Natural killer cell (primary cell): ENCODE data around the gene TRIM52. TPM values are rescaled to one million over a fixed set of nuclear protein-coding genes. Genes with fewer than 3 reads are reported as not detected.

Experiments used
- ATAC-seq, 3 donors: fragments of 150-1000 bp in 2 of 3; fragments of 200-7000 bp in 1 of 3; cut with Tn5 transposase; 1 replicate in 1 of 3; 2 replicates in 2 of 3; pipeline ENCODE4 v1.10.0; 2021; ENCODE audit warnings: mild to moderate bottlenecking in 2 of 3, moderate library complexity in 2 of 3
- DNase-seq, 2 donors: peaks; one replicate each; pipeline versions ENCODE4 v3.0.0 to v3.0.0-alpha.2; 2013 to 2021; ENCODE audit warnings: mixed read lengths in 1 of 2
- H3K27ac ChIP-seq: one replicate; pipeline ENCODE4 v1.5.1; 2013; ENCODE audit warnings: mild to moderate bottlenecking, low read length
- H3K27me3 ChIP-seq: one replicate; pipeline ENCODE4 v1.6.1; 2013; ENCODE audit warnings: low read length; ENCODE audit not compliant: control insufficient read depth, insufficient read depth
- H3K36me3 ChIP-seq: one replicate; pipeline ENCODE4 v1.6.1; 2013; ENCODE audit warnings: low read length; ENCODE audit not compliant: control insufficient read depth, insufficient read depth
- H3K4me1 ChIP-seq: one replicate; pipeline ENCODE4 v1.6.1; 2013; ENCODE audit warnings: low read length; ENCODE audit not compliant: control insufficient read depth, insufficient read depth
- H3K4me3 ChIP-seq: one replicate; pipeline ENCODE4 v1.5.1; 2013; ENCODE audit warnings: low read length
- H3K9me3 ChIP-seq: one replicate; pipeline ENCODE4 v1.6.1; 2013; ENCODE audit warnings: low read length; ENCODE audit not compliant: control insufficient read depth, insufficient read depth
- H3K27ac Mint-ChIP-seq, 2 donors: one replicate each; pipeline ENCODE4 v1.8.0; 2022; ENCODE audit warnings: mild to moderate bottlenecking in 2 of 2, mixed read lengths in 2 of 2, moderate library complexity in 1 of 2
- H3K27me3 Mint-ChIP-seq, 2 donors: one replicate each; pipeline ENCODE4 v1.8.0; 2022; ENCODE audit warnings: low read depth in 2 of 2, mixed read lengths in 2 of 2
- H3K36me3 Mint-ChIP-seq: one replicate; pipeline ENCODE4 v1.8.0; 2022; ENCODE audit warnings: mixed read lengths
- H3K4me1 Mint-ChIP-seq, 2 donors: one replicate each; pipeline ENCODE4 v1.8.0; 2022; ENCODE audit warnings: mixed read lengths in 2 of 2
- H3K4me3 Mint-ChIP-seq: one replicate; pipeline ENCODE4 v1.8.0; 2022; ENCODE audit warnings: mild to moderate bottlenecking, moderate library complexity, mixed read lengths
- H3K9me3 Mint-ChIP-seq, 2 donors: one replicate each; pipeline ENCODE4 v1.8.0; 2022; ENCODE audit warnings: mixed read lengths in 2 of 2
- WGBS: methylation state at CpG from one replicate; pipeline ENCODE4 v1.1.7; 2013; ENCODE audit warnings: missing lambda C conversion rate; ENCODE audit not compliant: insufficient coverage; 5-methylcytosine and 5-hydroxymethylcytosine counted together
- intact Hi-C: fragments of 100-400 bp; cut with micrococcal nuclease; formaldehyde crosslinking; loops from one replicate; pipeline ENCODE4 v1.14.2; 2022
- total RNA-seq, 4 donors: library from RNA; stranded (reverse); fragments of 120-200 nt in 1 of 4; gene quantifications; one replicate each; pipeline versions ENCODE4 v1.2.3 to v1.2.4, GENCODE V29; 2013 to 2022
- TF ChIP-seq, protein P1 (sequence below): fragments of 200-600 bp; IDR thresholded peaks from one replicate; pipeline ENCODE4 v1.8.0; 2022; ENCODE audit warnings: antibody characterized with exemption

The TRIM52 gene
- total RNA-seq, 3 donors from 2014 or later (not counting 1 experiment from before 2014, with no cell fraction given): 43.4 to 60.0 (median 44.4) TPM

- peaks cover 9% of the 10 kb centered on the region for H3K36me3 ChIP-seq
- no peaks in the 10 kb centered on the region for H3K9me3 ChIP-seq
- intact Hi-C loops: no loop called here
- 0% methylated on average over 54 of the region's 55 CpGs for WGBS
- H3K4me1 ChIP-seq: peaks cover 55% of the 10 kb centered on the region
- peak overlapping the region; percentile 83 for H3K4me3 ChIP-seq
- no peaks in the 10 kb centered on the region for H3K27me3 Mint-ChIP-seq
- DNase-seq (peak; percentile 47 to 83), ATAC-seq (peak; percentile 17 to 43 (median 19))
- H3K9me3 Mint-ChIP-seq: no peaks in the 10 kb centered on the region
- H3K27me3 ChIP-seq: no peaks in the 10 kb centered on the region
- peak overlapping the region; percentile 97 for H3K4me3 Mint-ChIP-seq
- H3K27ac Mint-ChIP-seq: peak overlapping the region; percentile 98 to 99
- peak overlapping the region; percentile 88 for H3K27ac ChIP-seq
- TF ChIP-seq, protein P1, sequence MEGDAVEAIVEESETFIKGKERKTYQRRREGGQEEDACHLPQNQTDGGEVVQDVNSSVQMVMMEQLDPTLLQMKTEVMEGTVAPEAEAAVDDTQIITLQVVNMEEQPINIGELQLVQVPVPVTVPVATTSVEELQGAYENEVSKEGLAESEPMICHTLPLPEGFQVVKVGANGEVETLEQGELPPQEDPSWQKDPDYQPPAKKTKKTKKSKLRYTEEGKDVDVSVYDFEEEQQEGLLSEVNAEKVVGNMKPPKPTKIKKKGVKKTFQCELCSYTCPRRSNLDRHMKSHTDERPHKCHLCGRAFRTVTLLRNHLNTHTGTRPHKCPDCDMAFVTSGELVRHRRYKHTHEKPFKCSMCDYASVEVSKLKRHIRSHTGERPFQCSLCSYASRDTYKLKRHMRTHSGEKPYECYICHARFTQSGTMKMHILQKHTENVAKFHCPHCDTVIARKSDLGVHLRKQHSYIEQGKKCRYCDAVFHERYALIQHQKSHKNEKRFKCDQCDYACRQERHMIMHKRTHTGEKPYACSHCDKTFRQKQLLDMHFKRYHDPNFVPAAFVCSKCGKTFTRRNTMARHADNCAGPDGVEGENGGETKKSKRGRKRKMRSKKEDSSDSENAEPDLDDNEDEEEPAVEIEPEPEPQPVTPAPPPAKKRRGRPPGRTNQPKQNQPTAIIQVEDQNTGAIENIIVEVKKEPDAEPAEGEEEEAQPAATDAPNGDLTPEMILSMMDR: no peak
- H3K4me1 Mint-ChIP-seq: peaks cover 65 to 90% of the 10 kb centered on the region in 2 donors
- no peaks in the 10 kb centered on the region for H3K36me3 Mint-ChIP-seq
These were observed 14.5 kb downstream of the TRIM52 start for GRCh38 chr5:181246276-181247049.

- H3K4me3 Mint-ChIP-seq: peak overlapping the region; percentile 97
- peaks cover 61% of the 10 kb centered on the region for H3K4me1 ChIP-seq
- H3K36me3 ChIP-seq: peaks cover 17% of the 10 kb centered on the region
- H3K27ac Mint-ChIP-seq: peak overlapping the region; percentile 98 to 99
- H3K9me3 ChIP-seq: no peaks in the 10 kb centered on the region
- no peaks in the 10 kb centered on the region for H3K36me3 Mint-ChIP-seq
- TF ChIP-seq, protein P1: no peak
- intact Hi-C loops: no loop called here
- H3K4me3 ChIP-seq: peak overlapping the region; percentile 83
- no peaks in the 10 kb centered on the region for H3K9me3 Mint-ChIP-seq
- ATAC-seq: no peak
- peaks cover 63 to 94% of the 10 kb centered on the region in 2 donors for H3K4me1 Mint-ChIP-seq
- no peak for DNase-seq
- H3K27me3 Mint-ChIP-seq: no peaks in the 10 kb centered on the region
- H3K27ac ChIP-seq: peak overlapping the region; percentile 88
- WGBS: 32% methylated on average over 34 of the region's 34 CpGs
- no peaks in the 10 kb centered on the region for H3K27me3 ChIP-seq
These were observed 15.3 kb downstream of the TRIM52 start for GRCh38 chr5:181245427-181246275.

- intact Hi-C loops: loop anchor here (1.0 kb wide), 2 partner anchors 18 to 20 kb away; partner anchors contain the start of genes TRIM41 and TRIM52
- Mint-ChIP-seq H3K27ac (peak within 1 kb of the TSS; percentile 98 to 99), H3K4me3 (peak within 1 kb of the TSS; percentile 98), H3K9me3 (no peaks in the 10 kb centered on the region), H3K27me3 (no peaks in the 10 kb centered on the region), H3K4me1 (peaks cover 62 to 81% of the 10 kb centered on the region in 2 donors), H3K36me3 (peaks cover 8% of the 10 kb centered on the region)
- peaks cover 32% of the 10 kb centered on the region for H3K36me3 ChIP-seq
- peak within 1 kb of the TSS; percentile 65 for H3K27ac ChIP-seq
- H3K27me3 ChIP-seq: no peaks in the 10 kb centered on the region
- ATAC-seq (peak; percentile 74 to 83 (median 76)), DNase-seq (peak; percentile 83 to 94)
- TF ChIP-seq, protein P1: no peak
- H3K4me1 ChIP-seq: peaks cover 61% of the 10 kb centered on the region
- under 1% methylated on average over 50 of the region's 50 CpGs for WGBS
- H3K4me3 ChIP-seq: peak within 1 kb of the TSS; percentile 66
- H3K9me3 ChIP-seq: no peaks in the 10 kb centered on the region
These were observed 17.2 kb downstream of the TRIM52 start, which contains the start of gene RACK1 for GRCh38 chr5:181243564-181244343. TSS of gene RACK1 (minus strand) at chr5:181243906. CDS start at chr5:181243800, 106 bp downstream.
